ENCODE data around the gene PEDS1.
"Not testable (repeated sequence)": the region's sequence is repeated elsewhere in the genome, so short reads cannot be mapped to it uniquely, and the experiment has no call there.

DNA sequence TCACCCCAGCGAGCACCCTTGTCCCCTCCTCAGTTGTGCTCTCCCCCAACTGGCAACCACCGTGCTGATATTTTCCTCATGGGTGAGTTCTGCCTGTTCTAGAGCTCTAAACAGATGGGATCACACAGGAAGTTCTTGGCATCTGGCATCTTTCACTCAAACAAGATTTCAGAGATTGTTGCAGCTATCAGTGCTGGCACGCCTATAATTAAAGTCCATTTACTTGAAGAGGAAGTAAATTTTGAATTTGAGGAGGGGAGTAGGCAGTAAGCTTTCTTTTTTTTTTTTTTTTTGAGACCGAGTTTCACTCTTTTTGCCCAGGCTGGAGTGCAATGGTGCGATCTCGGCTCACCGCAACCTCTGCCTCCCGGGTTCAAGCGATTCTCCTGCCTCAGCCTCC, 25.1 kb upstream of the PEDS1 start:
- TF ChIP-seq, protein P1, sequence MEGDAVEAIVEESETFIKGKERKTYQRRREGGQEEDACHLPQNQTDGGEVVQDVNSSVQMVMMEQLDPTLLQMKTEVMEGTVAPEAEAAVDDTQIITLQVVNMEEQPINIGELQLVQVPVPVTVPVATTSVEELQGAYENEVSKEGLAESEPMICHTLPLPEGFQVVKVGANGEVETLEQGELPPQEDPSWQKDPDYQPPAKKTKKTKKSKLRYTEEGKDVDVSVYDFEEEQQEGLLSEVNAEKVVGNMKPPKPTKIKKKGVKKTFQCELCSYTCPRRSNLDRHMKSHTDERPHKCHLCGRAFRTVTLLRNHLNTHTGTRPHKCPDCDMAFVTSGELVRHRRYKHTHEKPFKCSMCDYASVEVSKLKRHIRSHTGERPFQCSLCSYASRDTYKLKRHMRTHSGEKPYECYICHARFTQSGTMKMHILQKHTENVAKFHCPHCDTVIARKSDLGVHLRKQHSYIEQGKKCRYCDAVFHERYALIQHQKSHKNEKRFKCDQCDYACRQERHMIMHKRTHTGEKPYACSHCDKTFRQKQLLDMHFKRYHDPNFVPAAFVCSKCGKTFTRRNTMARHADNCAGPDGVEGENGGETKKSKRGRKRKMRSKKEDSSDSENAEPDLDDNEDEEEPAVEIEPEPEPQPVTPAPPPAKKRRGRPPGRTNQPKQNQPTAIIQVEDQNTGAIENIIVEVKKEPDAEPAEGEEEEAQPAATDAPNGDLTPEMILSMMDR (IDR thresholded peaks at IDR 0.05) = not testable (repeated sequence)
- not testable (repeated sequence) for TF ChIP-seq POLR2A (IDR thresholded peaks at IDR 0.05)

Data from testis (tissue), 2 donors.